HepG2 (cell line): ENCODE measurements around the gene CFAP100. TPM values are rescaled to one million over a fixed set of nuclear protein-coding genes. Genes with fewer than 3 reads are reported as not detected.

Experiments
- ATAC-seq: fragments of 200-7000 bp; cut with Tn5 transposase; 3 replicates; pipeline ENCODE4 v1.9.1; 2020; ENCODE audit warnings: mild to moderate bottlenecking, moderate library complexity
- BruUV-seq: library from RNA; stranded (reverse); fragments of 400-500 nt; replicated peaks from 2 replicates; lab custom pipeline; 2021; lab: Mats Ljungman, UMichigan
- CTCF ChIA-PET: fragments of 300-600 bp; formaldehyde crosslinking; extraction: SDS; loops from one replicate; lab custom pipeline; 2021; ENCODE audit warnings: low total read pairs, inconsistent platforms, low intra/inter-chr PET ratio; lab: Yijun Ruan, JAX
- POLR2A ChIA-PET: fragments of 350-600 bp; sonication (Branson Sonifier 250); formaldehyde crosslinking; loops from one replicate; lab custom pipeline; 2020; ENCODE audit warnings: antibody characterized with exemption, inconsistent platforms; lab: Yijun Ruan, JAX
- DNase-seq: peaks from one replicate; pipeline ENCODE4 v3.0.0-alpha.2; 2015; ENCODE audit warnings: low spot score
- FAIRE-seq: peaks from 3 replicates; lab custom pipeline; 2011; peaks lifted over from hg19 to GRCh38; lab: Jason Lieb, UNC
- H2AFZ ChIP-seq: one replicate; pipeline ENCODE4 v1.6.1; 2011; ENCODE audit warnings: low read length, inconsistent platforms
- H3K27ac ChIP-seq: fragments of 300-600 bp; 3 replicates; pipeline ENCODE4 v1.8.0; 2011; ENCODE audit warnings: mixed run types, mild to moderate bottlenecking, mixed read lengths, low read length, inconsistent platforms; ENCODE audit not compliant: insufficient read depth; ENCODE audit errors: extremely low read length
- H3K27me3 ChIP-seq, 2 experiments: fragments of 200-600 bp in 1 of 2; 2 replicates in 1 of 2; 3 replicates in 1 of 2; pipeline versions ENCODE4 v1.6.0 to v1.8.0; 2011; ENCODE audit warnings: low read length in 2 of 2, mild to moderate bottlenecking in 2 of 2, moderate library complexity in 2 of 2, inconsistent platforms in 1 of 2; ENCODE audit not compliant: insufficient read depth in 2 of 2, control insufficient read depth in 1 of 2
- H3K36me3 ChIP-seq, 2 experiments: fragments of 200-600 bp in 1 of 2; replicated peaks in 1 of 2; 2 replicates in 1 of 2; 3 replicates in 1 of 2; pipeline versions ENCODE4 v1.5.1 to v1.8.0; 2011; ENCODE audit warnings: low read length in 2 of 2, inconsistent platforms in 1 of 2; ENCODE audit not compliant: insufficient read depth in 2 of 2, control insufficient read depth in 1 of 2
- H3K4me1 ChIP-seq: 2 replicates; pipeline ENCODE4 v1.5.1; 2012; ENCODE audit warnings: low read length, inconsistent platforms; ENCODE audit not compliant: insufficient read depth
- H3K4me2 ChIP-seq: 2 replicates; pipeline ENCODE4 v1.6.0; 2011; ENCODE audit warnings: low read depth, low read length, inconsistent platforms
- H3K4me3 ChIP-seq, 3 experiments: fragments of 200-600 bp in 1 of 3; sonication (generic), shearing (Covaris generic) in 1 of 3; replicated peaks in 1 of 3; 2 replicates each; pipeline ENCODE4 v1.5.1; 2011 to 2016; ENCODE audit warnings: low read length in 3 of 3, inconsistent platforms in 2 of 3, low read depth in 2 of 3, mild to moderate bottlenecking in 2 of 3, control low read depth in 1 of 3, mixed read lengths in 1 of 3; ENCODE audit not compliant: insufficient read depth in 1 of 3
- H3K79me2 ChIP-seq: one replicate; pipeline ENCODE4 v1.6.1; 2011; ENCODE audit warnings: low read length, inconsistent platforms; ENCODE audit not compliant: insufficient read depth
- H3K9ac ChIP-seq: 2 replicates; pipeline ENCODE4 v1.6.0; 2011; ENCODE audit warnings: mild to moderate bottlenecking, low read depth, low read length, inconsistent platforms; ENCODE audit not compliant: insufficient read depth
- H3K9me3 ChIP-seq: 2 replicates; pipeline ENCODE4 v1.5.1; 2012; ENCODE audit warnings: mild to moderate bottlenecking, low read length
- H4K20me1 ChIP-seq: 2 replicates; pipeline ENCODE4 v1.6.0; 2011; ENCODE audit warnings: inconsistent platforms, mild to moderate bottlenecking, low read length, moderate library complexity; ENCODE audit not compliant: insufficient read depth
- ADNP ChIP-seq: sonication (generic); formaldehyde crosslinking; IDR thresholded peaks from 2 replicates; pipeline ENCODE4 v1.4.0; 2020; ENCODE audit warnings: missing genetic modification reagents
- EHMT2 ChIP-seq: fragments of 200-600 bp; sonication (generic); IDR thresholded peaks from 2 replicates; pipeline ENCODE4 v1.7.0; 2017; ENCODE audit warnings: antibody characterized with exemption, low read depth, low read length, borderline replicate concordance
- MBD4 ChIP-seq: IDR thresholded peaks from 2 replicates; pipeline ENCODE4 v1.6.1; 2012; ENCODE audit warnings: low read length, inconsistent platforms, borderline replicate concordance
- ZFP37 ChIP-seq: sonication (generic); formaldehyde crosslinking; IDR thresholded peaks from 2 replicates; pipeline ENCODE4 v1.4.0; 2020; ENCODE audit warnings: missing genetic modification reagents, borderline replicate concordance
- ZNF136 ChIP-seq: sonication (generic); formaldehyde crosslinking; IDR thresholded peaks from 2 replicates; pipeline ENCODE4 v1.8.1; 2022; ENCODE audit warnings: low read depth, mild to moderate bottlenecking, moderate library complexity, missing genetic modification reagents
- ZNF260 ChIP-seq: sonication (generic); formaldehyde crosslinking; IDR thresholded peaks from 2 replicates; pipeline ENCODE4 v1.4.0; 2020; ENCODE audit warnings: missing genetic modification reagents, low read depth, mild to moderate bottlenecking, borderline replicate concordance
- ZNF639 ChIP-seq: conservative IDR thresholded peaks from 2 replicates; pipeline ENCODE4 v1.6.1; 2018; ENCODE audit warnings: missing genetic modification reagents
- WGBS: methylation state at CpG from one replicate; pipeline ENCODE4 v1.1.6; 2017; ENCODE audit warnings: low lambda C conversion rate; 5-methylcytosine and 5-hydroxymethylcytosine counted together
- in situ Hi-C: cut with HindIII; loops from 2 replicates; pipeline ENCODE4 v1.10.0; 2017; ENCODE audit warnings: low pct_unique_long_range_greater_than_20kb; ENCODE audit not compliant: extremely low pct_ligation_motif_present
- intact Hi-C: fragments of 100-400 bp; cut with micrococcal nuclease; formaldehyde crosslinking; loops from one replicate; pipeline ENCODE4 v1.10.0; 2022; ENCODE audit not compliant: unreplicated experiment
- polyA plus RNA-seq, 8 experiments: library from polyadenylated mRNA; depleted of rRNA in 3 of 8; stranded (reverse) in 7 of 8; unstranded in 1 of 8; fragments of >200 nt; fragmentation: Illumina TruSeq in 4 of 8; extraction: Trizol in 4 of 8; gene quantifications; 2 replicates each; pipeline versions ENCODE4 v1.2.1 to v1.2.3, GENCODE V29; 2011 to 2016; ENCODE audit warnings: low read depth in 4 of 8, missing spikeins in 1 of 8, mixed read lengths in 1 of 8; ENCODE audit not compliant: insufficient read depth in 1 of 8
- total RNA-seq, 5 experiments: library from RNA; depleted of rRNA; stranded (reverse); fragments of >200 nt; fragmentation: Illumina TruSeq; extraction: Trizol; gene quantifications; 2 replicates each; pipeline ENCODE4 v1.2.3, GENCODE V29; 2016; ENCODE audit warnings: low read depth in 1 of 5

CFAP100 gene
- total and polyA plus RNA-seq, 2 of the 13 experiments (the other 11 are each of a cell fraction or from before 2014, with no cell fraction given): 0.32 TPM; not detected in 1

- Histone ChIP-seq H3K9ac (no peak overlapping the region), H3K4me1 (no peaks in the 10 kb centered on the region), H3K4me2 (no peak overlapping the region), H2AFZ (no peak overlapping the region), H3K27me3 (no peaks in the 10 kb centered on the region), H3K36me3 (peaks cover 12 to 41% of the 10 kb centered on the region in 2 experiments; a peak in 4 of 5 replicates), H3K79me2 (no peaks in the 10 kb centered on the region), H3K9me3 (no peaks in the 10 kb centered on the region), H3K4me3 (no peak overlapping the region), H4K20me1 (no peaks in the 10 kb centered on the region), H3K27ac (no peak overlapping the region)
- FAIRE-seq: no peak
- BruUV-seq: no TSS peak
- TF ChIP-seq ZFP37 (no peak), ZNF260 (CRISPR knock-in tag) (no peak), MBD4 (no peak)
- ChIA-PET CTCF (no interaction called here), POLR2A (no interaction called here)
- no peak for ATAC-seq
- intact Hi-C loops: no loop called here
- in situ Hi-C loops: no loop called here
- no peak for DNase-seq
- WGBS: 97% methylated on average over 18 of the region's 18 CpGs
Measured at GRCh38 chr3:126436826-126437717, 42.4 kb downstream of the CFAP100 start.

- ATAC-seq: no peak
- ChIA-PET CTCF (no interaction called here), POLR2A (no interaction called here)
- WGBS: 94% methylated on average over 8 of the region's 8 CpGs
- Histone ChIP-seq H3K4me2 (no peak overlapping the region), H3K9me3 (no peaks in the 10 kb centered on the region), H3K79me2 (no peaks in the 10 kb centered on the region), H3K9ac (no peak overlapping the region), H4K20me1 (no peaks in the 10 kb centered on the region), H3K27me3 (no peaks in the 10 kb centered on the region), H3K27ac (no peak overlapping the region), H2AFZ (no peak overlapping the region), H3K4me3 (no peak overlapping the region), H3K36me3 (peaks cover 12 to 48% of the 10 kb centered on the region in 2 experiments; a peak in 4 of 5 replicates), H3K4me1 (no peaks in the 10 kb centered on the region)
- no peak for DNase-seq
- BruUV-seq: no TSS peak
- TF ChIP-seq ZNF639 (no peak), ADNP (CRISPR knock-in tag) (no peak), EHMT2 (no peak), ZNF136 (CRISPR knock-in tag) (no peak)
- no peak for FAIRE-seq
- in situ Hi-C loops (no loop called here), intact Hi-C loops (no loop called here)
Measured at GRCh38 chr3:126438186-126438585, 43.5 kb downstream of the CFAP100 start.
